VCaP (cell line): ENCODE results near the gene KCTD17.

Experiments
- H3K27ac ChIP-seq: fragments of 450-650 bp; 2 replicates; pipeline ENCODE4 v1.5.1; 2017
- CTCF ChIP-seq: fragments of 450-650 bp; conservative IDR thresholded peaks from 2 replicates; pipeline ENCODE4 v1.5.1; 2017; ENCODE audit warnings: mild to moderate bottlenecking, moderate library complexity

The KCTD17 gene

GRCh38 chr22:37052386-37053309, 1.1 kb downstream of the KCTD17 start:
- no peak overlapping the region; the same call in 1 of the 2 replicates for H3K27ac ChIP-seq
- TF ChIP-seq CTCF: no peak

- TF ChIP-seq CTCF: no peak
- H3K27ac ChIP-seq: no peak overlapping the region
Measured at GRCh38 chr22:37053310-37054055, 1.9 kb downstream of the KCTD17 start.

GRCh38 chr22:37054056-37054395, 2.5 kb downstream of the KCTD17 start:
- no peak for TF ChIP-seq CTCF
- no peak overlapping the region for H3K27ac ChIP-seq

GRCh38 chr22:37054600-37055365, 3.2 kb downstream of the KCTD17 start:
- H3K27ac ChIP-seq: no peak overlapping the region
- no peak for TF ChIP-seq CTCF

- no peak for TF ChIP-seq CTCF
- no peak overlapping the region for H3K27ac ChIP-seq
Measured at GRCh38 chr22:37056246-37056645, 4.7 kb downstream of the KCTD17 start.

- no peak overlapping the region for H3K27ac ChIP-seq
- no peak for TF ChIP-seq CTCF
Measured at GRCh38 chr22:37057226-37057625, 5.7 kb downstream of the KCTD17 start.
